ENCODE data around the gene MEPCE. TPM values are rescaled to one million over a fixed set of nuclear protein-coding genes. Genes with fewer than 3 reads are reported as not detected.

The MEPCE gene
- total RNA-seq, 4 donors from 2014 or later = 21.2 to 44.9 (median 40.6) TPM

DNA sequence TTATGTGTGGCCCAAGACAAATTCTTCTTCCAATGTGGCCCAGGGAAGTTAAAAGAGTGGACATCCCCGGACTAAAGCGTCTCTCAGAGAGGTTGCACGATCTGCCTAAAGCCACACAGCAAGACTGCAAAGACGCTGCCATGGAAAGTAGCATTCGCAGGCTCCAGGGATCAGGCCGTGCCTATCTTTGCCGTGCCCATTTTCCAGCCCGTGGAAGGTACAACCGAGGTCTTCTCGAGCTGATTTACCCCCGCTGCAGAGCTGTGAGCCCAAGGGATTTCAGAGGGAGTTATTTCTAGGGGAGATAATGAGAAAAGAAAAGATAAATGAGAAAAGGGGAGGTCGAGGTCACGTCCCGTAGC lies 53.1 kb downstream of the MEPCE start:
- Histone ChIP-seq H3K27ac (replicated peaks in 1 of 4) (peak overlapping the region; percentile 42 to 72 (median 68)), H3K27me3 (no peaks in the 10 kb centered on the region), H3K4me1 (peaks cover 20 to 52% (median 39%) of the 10 kb centered on the region in 4 donors), H3K4me3 (peak overlapping the region; percentile 69 to 88 (median 72)), H3K36me3 (no peaks in the 10 kb centered on the region), H3K9me3 (no peaks in the 10 kb centered on the region)
- DNase-seq (ENCODE audit: extremely low spot score) = no peak
- no peak for TF ChIP-seq EP300 (IDR thresholded peaks at IDR 0.05)
- no peak for TF ChIP-seq POLR2A (IDR thresholded peaks at IDR 0.05; ENCODE audit: low read depth)
- TF ChIP-seq, protein P1, sequence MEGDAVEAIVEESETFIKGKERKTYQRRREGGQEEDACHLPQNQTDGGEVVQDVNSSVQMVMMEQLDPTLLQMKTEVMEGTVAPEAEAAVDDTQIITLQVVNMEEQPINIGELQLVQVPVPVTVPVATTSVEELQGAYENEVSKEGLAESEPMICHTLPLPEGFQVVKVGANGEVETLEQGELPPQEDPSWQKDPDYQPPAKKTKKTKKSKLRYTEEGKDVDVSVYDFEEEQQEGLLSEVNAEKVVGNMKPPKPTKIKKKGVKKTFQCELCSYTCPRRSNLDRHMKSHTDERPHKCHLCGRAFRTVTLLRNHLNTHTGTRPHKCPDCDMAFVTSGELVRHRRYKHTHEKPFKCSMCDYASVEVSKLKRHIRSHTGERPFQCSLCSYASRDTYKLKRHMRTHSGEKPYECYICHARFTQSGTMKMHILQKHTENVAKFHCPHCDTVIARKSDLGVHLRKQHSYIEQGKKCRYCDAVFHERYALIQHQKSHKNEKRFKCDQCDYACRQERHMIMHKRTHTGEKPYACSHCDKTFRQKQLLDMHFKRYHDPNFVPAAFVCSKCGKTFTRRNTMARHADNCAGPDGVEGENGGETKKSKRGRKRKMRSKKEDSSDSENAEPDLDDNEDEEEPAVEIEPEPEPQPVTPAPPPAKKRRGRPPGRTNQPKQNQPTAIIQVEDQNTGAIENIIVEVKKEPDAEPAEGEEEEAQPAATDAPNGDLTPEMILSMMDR (IDR thresholded peaks at IDR 0.05) = no peak
- no peak for TF ChIP-seq POLR2AphosphoS5 (IDR thresholded peaks at IDR 0.05)
- intact Hi-C loops (cut with DNase I) = loop anchor here (2.0 kb wide), 1 partner anchor 14 kb away; no protein-coding TSS in a partner anchor
- 41% methylated on average over 14 of the region's 14 CpGs for WGBS

- no peak for DNase-seq (ENCODE audit: extremely low spot score)
- H3K4me3 ChIP-seq = peak overlapping the region; percentile 69 to 88 (median 72)
- TF ChIP-seq, protein P1 (IDR thresholded peaks at IDR 0.05) = peak; percentile 96 to 99 (median 97)
- TF ChIP-seq POLR2A (IDR thresholded peaks at IDR 0.05; ENCODE audit: low read depth) = no peak
- peak in 1 of 2 donors; percentile 43 for TF ChIP-seq POLR2AphosphoS5 (IDR thresholded peaks at IDR 0.05)
- TF ChIP-seq EP300 (IDR thresholded peaks at IDR 0.05) = no peak
- H3K27me3 ChIP-seq = no peaks in the 10 kb centered on the region
- peaks cover 0 to 3% (median under 1%) of the 10 kb centered on the region in 4 donors for H3K36me3 ChIP-seq
- 2% methylated on average over 13 of the region's 79 CpGs for WGBS
- H3K9me3 ChIP-seq = no peaks in the 10 kb centered on the region
- intact Hi-C loops (cut with DNase I) = loop anchor here (2.0 kb wide), 1 partner anchor 14 kb away; no protein-coding TSS in a partner anchor
- H3K27ac ChIP-seq (replicated peaks in 1 of 4) = peak overlapping the region; percentile 65 to 72 (median 70)
- peaks cover 20 to 50% (median 36%) of the 10 kb centered on the region in 4 donors for H3K4me1 ChIP-seq
These were observed 53.6 kb downstream of the MEPCE start for GRCh38 chr7:100483090-100483721.

Other genes with a start within 250 kb of the MEPCE start
- 1 to 10 TPM in 2 of 4 donors, under 1 TPM in 1, not detected in 1; 0.23 to 1.5 (median 1.4) TPM for gene PVRIG, start 209.9 kb upstream of the MEPCE start, total RNA-seq
- gene SPDYE3, start 122.1 kb upstream of the MEPCE start, total RNA-seq = not detected
- gene PILRB, start 71.7 kb upstream of the MEPCE start, total RNA-seq = 10 to 100 TPM; 13.5 to 33.6 (median 20.7) TPM
- gene PILRA, start 56.3 kb upstream of the MEPCE start, total RNA-seq = 1 to 10 TPM; 3.3 to 8.8 (median 5.4) TPM
- gene ZCWPW1, start 1.1 kb upstream of the MEPCE start, total RNA-seq = 1 to 10 TPM; 2.9 to 7.6 (median 5.8) TPM
- gene PPP1R35, start 6.7 kb downstream of the MEPCE start, total RNA-seq = 10 to 100 TPM; 24.5 to 35.1 (median 27.0) TPM
- gene SPACDR, start 34.4 kb downstream of the MEPCE start, total RNA-seq = under 1 TPM in 1 of 4 donors, not detected in 3; 0.78 TPM
- 10 to 100 TPM; 26.2 to 51.4 (median 33.1) TPM for gene TSC22D4, start 49.4 kb downstream of the MEPCE start, total RNA-seq
- gene NYAP1, start 54.1 kb downstream of the MEPCE start, total RNA-seq = 1 to 10 TPM; 1.7 to 3.2 (median 1.9) TPM
- 10 to 100 TPM; 31.6 to 79.6 (median 35.1) TPM for gene AGFG2, start 109.4 kb downstream of the MEPCE start, total RNA-seq
- gene SAP25, start 144.1 kb downstream of the MEPCE start, total RNA-seq = under 1 TPM in 2 of 4 donors, not detected in 2; 0.83 to 0.92 TPM
- gene LRCH4, start 156.3 kb downstream of the MEPCE start, total RNA-seq = 10 to 100 TPM; 36.2 to 53.2 (median 44.0) TPM
- under 1 TPM; 0.13 to 0.83 (median 0.48) TPM for gene FBXO24, start 156.5 kb downstream of the MEPCE start, total RNA-seq
- gene PCOLCE, start 172.5 kb downstream of the MEPCE start, total RNA-seq = 10 to 100 TPM; 12.0 to 42.2 (median 18.3) TPM
- gene MOSPD3, start 182.7 kb downstream of the MEPCE start, total RNA-seq = 10 to 100 TPM in 3 of 4 donors, 1 to 10 TPM in 1; 6.6 to 16.8 (median 12.0) TPM
- gene TFR2, start 211.7 kb downstream of the MEPCE start, total RNA-seq = under 1 TPM in 2 of 4 donors, not detected in 2; 0.17 to 0.32 TPM
- gene ACTL6B, start 226.6 kb downstream of the MEPCE start, total RNA-seq = not detected
- 100 to 1,000 TPM; 150 to 229 (median 218) TPM for gene GNB2, start 243.9 kb downstream of the MEPCE start, total RNA-seq